ENCODE measurements around the gene MRPS27.

Gene MRPS27

DNA sequence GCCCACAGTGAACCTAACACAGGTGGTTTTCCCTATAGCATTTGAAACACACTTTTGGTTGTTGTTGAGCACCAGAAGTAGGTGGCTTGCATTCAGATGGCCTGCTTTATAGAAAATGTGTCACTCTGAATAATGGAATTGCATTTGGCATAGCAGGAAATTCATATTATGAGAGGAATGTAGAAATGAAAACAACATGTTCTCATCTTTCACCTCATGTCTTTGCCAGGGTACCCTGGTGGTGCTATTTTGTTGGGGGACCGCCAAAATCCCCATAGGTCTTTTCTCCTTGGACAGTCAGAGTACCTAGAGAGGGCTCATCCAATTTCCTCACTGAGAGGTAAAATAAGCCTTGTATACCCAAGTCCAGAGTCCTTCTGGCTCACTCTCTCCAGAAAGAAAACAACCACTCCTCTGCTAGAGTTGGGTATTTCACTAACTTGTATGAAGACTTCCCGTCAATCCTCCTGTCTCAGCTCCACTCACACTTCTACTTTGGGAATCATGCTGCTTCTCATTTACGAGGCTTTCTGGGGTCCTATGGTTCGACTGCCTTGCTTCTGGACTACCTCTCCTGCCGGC, 67.4 kb downstream of the MRPS27 start:
- no peak overlapping the region for H3K4me3 ChIP-seq (ENCODE audit: low read length)
- TF ChIP-seq, protein P1, sequence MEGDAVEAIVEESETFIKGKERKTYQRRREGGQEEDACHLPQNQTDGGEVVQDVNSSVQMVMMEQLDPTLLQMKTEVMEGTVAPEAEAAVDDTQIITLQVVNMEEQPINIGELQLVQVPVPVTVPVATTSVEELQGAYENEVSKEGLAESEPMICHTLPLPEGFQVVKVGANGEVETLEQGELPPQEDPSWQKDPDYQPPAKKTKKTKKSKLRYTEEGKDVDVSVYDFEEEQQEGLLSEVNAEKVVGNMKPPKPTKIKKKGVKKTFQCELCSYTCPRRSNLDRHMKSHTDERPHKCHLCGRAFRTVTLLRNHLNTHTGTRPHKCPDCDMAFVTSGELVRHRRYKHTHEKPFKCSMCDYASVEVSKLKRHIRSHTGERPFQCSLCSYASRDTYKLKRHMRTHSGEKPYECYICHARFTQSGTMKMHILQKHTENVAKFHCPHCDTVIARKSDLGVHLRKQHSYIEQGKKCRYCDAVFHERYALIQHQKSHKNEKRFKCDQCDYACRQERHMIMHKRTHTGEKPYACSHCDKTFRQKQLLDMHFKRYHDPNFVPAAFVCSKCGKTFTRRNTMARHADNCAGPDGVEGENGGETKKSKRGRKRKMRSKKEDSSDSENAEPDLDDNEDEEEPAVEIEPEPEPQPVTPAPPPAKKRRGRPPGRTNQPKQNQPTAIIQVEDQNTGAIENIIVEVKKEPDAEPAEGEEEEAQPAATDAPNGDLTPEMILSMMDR (conservative IDR thresholded peaks at IDR 0.05; ENCODE audit: low read depth, low read length) = no peak
- no peak for DNase-seq (ENCODE audit: low read depth)

DNA sequence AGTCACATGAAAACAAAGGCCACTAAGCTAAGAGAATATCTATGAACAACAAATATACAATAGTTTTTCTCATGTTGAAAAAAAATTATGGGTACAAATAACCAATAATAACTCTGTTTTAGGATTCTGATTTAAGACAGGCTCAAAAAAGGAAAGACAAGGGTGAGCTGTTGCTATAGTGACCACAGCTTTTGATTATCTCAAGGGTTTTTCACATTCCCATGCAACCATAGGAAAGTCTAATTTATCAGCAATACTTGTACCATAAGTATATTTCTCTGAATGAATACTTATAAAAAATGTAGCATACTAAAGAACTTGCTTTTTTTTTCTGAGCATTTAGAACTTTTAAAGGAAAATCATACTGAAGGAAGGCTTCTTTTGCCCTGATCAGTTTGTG, 68.0 kb downstream of the MRPS27 start:
- TF ChIP-seq, protein P1 (conservative IDR thresholded peaks at IDR 0.05; ENCODE audit: low read depth, low read length) = no peak
- H3K4me3 ChIP-seq (ENCODE audit: low read length) = no peak overlapping the region
- DNase-seq (ENCODE audit: low read depth) = no peak

DNA sequence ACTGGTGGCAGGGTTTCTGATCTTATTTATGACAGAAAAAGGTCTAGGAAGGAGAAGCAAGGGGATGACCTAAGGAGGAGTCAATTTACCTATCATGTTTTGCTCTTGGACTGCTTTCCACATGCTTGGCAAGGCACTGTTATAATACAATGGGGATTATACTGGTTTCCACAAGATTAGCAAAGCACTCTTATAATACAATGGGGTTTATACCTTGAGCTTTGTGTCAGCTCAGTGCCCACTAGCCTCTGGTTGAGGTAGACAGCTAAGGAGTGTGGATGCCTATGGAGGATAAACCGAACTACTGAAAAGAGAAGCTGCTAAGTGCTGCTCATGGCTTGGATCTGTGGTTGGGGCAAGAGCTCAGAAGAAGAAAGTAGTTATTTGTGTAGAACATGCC, 68.7 kb downstream of the MRPS27 start:
- DNase-seq (ENCODE audit: low read depth) = no peak
- H3K4me3 ChIP-seq (ENCODE audit: low read length) = no peak overlapping the region
- TF ChIP-seq, protein P1 (conservative IDR thresholded peaks at IDR 0.05; ENCODE audit: low read depth, low read length) = no peak

DNA sequence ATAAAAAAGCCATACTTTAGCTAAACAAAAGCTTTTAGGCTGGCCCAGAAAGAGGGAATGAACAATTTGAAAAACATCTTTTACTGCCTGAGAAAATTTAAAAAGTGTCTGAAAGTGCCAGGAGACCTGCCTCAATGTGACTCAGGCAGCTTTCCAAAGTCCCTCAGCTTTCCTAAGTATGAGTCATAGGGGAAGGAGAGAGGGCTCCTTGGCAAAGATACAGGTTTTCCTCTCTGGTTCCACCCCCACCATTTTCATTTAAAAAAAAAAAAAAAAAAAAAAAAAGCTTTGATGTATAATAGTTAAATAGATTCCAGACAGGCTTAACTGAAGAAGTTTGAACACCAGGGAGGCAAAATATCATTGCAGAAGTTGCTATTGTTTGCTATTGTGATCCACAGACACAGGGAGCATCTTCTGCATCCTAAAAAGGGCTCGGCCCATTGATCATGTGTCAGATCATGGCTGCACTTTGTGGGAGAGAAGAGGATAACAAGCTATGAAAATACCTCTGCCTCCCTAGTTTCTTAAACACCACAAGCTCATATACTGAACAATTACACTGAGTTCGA, 71.5 kb downstream of the MRPS27 start:
- H3K4me3 ChIP-seq (ENCODE audit: low read length) = peak overlapping the region; percentile 16
- TF ChIP-seq, protein P1 (conservative IDR thresholded peaks at IDR 0.05; ENCODE audit: low read depth, low read length) = no peak
- DNase-seq (ENCODE audit: low read depth) = peak; percentile 91

DNA sequence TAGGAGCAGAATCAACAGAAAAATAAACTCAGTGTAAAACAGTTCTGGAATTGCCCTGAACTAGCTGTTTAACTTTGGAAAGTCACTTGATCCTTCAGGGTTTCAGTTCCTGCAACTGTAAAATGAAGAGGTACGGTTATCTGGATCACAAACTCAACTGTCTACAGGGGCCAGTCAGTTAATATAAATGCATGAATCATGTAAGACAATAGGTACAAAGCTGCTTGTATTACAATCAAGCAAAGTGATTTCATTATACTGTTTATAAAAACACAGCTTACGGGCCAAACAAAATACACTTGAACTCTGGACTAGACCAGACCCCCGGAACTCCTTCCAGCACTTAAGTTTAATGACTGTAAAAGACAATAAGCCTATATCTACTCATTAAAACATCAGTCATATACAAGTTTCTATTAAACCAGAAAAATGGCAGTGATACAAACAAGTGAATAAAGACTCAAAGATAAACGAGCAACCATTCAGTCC, 73.0 kb downstream of the MRPS27 start:
- H3K4me3 ChIP-seq (ENCODE audit: low read length) = no peak overlapping the region
- TF ChIP-seq, protein P1 (conservative IDR thresholded peaks at IDR 0.05; ENCODE audit: low read depth, low read length) = no peak
- DNase-seq (ENCODE audit: low read depth) = no peak

DNA sequence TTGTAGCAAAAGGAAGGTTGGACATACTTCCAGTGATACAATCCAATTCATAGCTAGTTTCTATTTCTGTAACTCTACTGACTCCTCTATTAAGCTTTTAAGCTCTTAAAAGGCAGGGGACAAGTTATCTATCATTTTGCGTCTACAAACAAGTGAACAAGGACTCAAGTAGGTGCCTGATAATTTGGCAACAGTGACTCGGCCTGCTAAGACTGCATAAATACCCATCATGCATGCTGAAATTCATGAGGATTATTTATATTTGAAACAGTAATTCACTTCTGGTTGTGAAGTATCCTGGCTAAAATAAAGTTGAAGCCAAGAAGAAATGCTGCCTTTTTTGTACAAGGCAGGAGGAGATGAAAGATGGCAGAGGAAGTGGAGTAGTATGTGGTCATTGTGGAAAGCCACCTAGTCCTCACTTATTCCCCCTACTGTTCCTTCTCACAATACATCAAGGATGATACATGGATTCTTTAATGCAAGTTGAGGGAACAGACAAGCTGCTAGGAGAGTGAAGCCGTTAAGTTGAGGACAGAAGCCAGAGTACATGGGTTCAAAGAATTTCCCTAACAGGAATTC, 74.0 kb downstream of the MRPS27 start:
- TF ChIP-seq, protein P1 (conservative IDR thresholded peaks at IDR 0.05; ENCODE audit: low read depth, low read length) = no peak
- H3K4me3 ChIP-seq (ENCODE audit: low read length) = no peak overlapping the region
- DNase-seq (ENCODE audit: low read depth) = no peak

DNA sequence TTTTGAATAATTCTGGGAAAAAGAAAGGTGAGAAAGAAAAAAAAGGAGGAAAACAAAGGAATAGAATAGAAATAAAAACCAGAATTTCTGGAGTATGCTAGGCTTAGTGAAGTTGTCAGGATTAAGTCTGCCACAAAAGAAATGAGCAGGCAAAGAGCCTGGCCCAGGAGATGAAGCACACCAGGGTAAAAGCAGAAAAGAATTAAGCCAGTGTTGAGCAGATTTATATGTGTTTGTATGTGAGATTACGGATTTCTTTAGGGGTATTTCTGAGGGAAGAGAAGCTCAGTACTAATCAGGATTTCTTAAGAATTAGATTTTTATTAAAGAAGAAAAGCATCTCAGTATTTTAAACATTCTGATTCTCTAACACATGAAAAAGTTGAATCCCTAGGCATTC, 74.5 kb downstream of the MRPS27 start:
- TF ChIP-seq, protein P1 (conservative IDR thresholded peaks at IDR 0.05; ENCODE audit: low read depth, low read length) = no peak
- no peak overlapping the region for H3K4me3 ChIP-seq (ENCODE audit: low read length)
- no peak for DNase-seq (ENCODE audit: low read depth)
